Vagina (tissue), 2 donors: Measurements from ENCODE around the gene FRMD3.

ENCODE experiments used
- POLR2AphosphoS5 ChIP-seq, 2 donors: sonication (generic); formaldehyde crosslinking; IDR thresholded peaks; one replicate each; pipeline ENCODE4 v1.9.0; 2017; ENCODE audit warnings: antibody characterized with exemption in 2 of 2, mild to moderate bottlenecking in 2 of 2, low read depth in 1 of 2; ENCODE audit not compliant: insufficient read depth in 1 of 2
- TF ChIP-seq, protein P1 (sequence below), 3 experiments: fragments of 450-650 bp in 2 of 3; fragments of 200-600 bp in 1 of 3; sonication (generic) in 1 of 3; IDR thresholded peaks; one replicate each; pipeline ENCODE4 v1.5.1; 2017 to 2019; ENCODE audit warnings: antibody characterized with exemption in 3 of 3, mild to moderate bottlenecking in 2 of 3, moderate library complexity in 2 of 3

DNA sequence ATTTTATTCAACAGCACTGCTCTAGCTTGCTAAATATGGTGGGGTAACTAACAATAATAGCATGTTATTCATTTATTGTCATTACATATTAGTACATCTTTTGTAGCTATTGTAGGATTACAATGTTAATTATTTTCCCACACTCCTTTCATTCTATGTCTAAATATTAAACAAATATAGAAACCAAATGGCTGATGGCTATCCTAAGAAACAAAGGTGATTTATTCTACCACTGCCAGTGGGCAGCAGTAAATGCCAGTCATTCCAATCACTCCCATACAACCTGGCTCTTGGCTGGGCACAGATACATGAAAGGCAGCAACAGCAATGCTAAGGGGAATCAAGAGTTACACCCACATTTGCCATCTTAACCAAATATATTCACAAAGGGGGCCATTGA is 84.1 kb downstream of the FRMD3 start:
- no peak for TF ChIP-seq POLR2AphosphoS5 (IDR thresholded peaks at IDR 0.05; ENCODE audit: insufficient read depth in 1 of 2, low read depth in 1 of 2)
- TF ChIP-seq, protein P1, sequence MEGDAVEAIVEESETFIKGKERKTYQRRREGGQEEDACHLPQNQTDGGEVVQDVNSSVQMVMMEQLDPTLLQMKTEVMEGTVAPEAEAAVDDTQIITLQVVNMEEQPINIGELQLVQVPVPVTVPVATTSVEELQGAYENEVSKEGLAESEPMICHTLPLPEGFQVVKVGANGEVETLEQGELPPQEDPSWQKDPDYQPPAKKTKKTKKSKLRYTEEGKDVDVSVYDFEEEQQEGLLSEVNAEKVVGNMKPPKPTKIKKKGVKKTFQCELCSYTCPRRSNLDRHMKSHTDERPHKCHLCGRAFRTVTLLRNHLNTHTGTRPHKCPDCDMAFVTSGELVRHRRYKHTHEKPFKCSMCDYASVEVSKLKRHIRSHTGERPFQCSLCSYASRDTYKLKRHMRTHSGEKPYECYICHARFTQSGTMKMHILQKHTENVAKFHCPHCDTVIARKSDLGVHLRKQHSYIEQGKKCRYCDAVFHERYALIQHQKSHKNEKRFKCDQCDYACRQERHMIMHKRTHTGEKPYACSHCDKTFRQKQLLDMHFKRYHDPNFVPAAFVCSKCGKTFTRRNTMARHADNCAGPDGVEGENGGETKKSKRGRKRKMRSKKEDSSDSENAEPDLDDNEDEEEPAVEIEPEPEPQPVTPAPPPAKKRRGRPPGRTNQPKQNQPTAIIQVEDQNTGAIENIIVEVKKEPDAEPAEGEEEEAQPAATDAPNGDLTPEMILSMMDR (IDR thresholded peaks at IDR 0.05): no peak
